ENCODE measurements around the gene VWA7. TPM values are rescaled to one million over a fixed set of nuclear protein-coding genes. Genes with fewer than 3 reads are reported as not detected.
A peak's percentile ranks its signal among the peaks of the same experiment; 100 is the strongest.

The VWA7 gene
- total and polyA plus RNA-seq, 4 donors = 2.2 to 14.2 (median 5.7) TPM

DNA sequence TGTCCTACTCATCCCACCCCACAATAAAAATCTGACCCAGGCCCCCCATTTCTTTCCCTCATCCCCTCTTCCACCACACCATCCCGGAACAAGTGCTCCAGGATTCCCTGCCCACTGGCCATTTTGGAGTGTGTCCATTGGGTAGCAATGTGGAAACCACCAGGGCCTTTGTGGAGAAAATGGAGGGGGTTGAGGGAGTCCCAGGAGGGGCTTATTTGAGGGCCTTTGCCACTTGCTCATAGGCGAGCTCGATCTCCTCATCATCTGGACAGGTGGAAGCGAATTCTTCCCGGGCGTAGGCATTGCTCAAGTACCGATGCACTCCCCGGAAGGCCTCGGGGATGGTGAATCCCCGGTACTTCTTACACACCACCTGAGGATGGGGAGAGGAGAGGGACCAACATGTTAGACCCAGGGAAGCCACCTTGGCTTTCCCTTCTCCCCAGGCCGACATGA is 46.5 kb downstream of the VWA7 start:
- Histone ChIP-seq H3K27me3 (ENCODE audit: control insufficient read depth in 3 of 3, insufficient read depth in 3 of 3, low read length in 2 of 3) (no peaks in the 10 kb centered on the region), H3K4me3 (no peak overlapping the region), H3K4me1 (ENCODE audit: control insufficient read depth in 5 of 5, insufficient read depth in 5 of 5, low read length in 5 of 5) (peaks cover 0 to 25% (median 7%) of the 10 kb centered on the region in 5 donors), H3K27ac (ENCODE audit: low read depth in 1 of 2, low read length in 1 of 2) (peak overlapping the region; percentile 90 to 93), H3K9ac (ENCODE audit: insufficient read depth in 1 of 2, low read length in 2 of 2) (no peak overlapping the region), H3K36me3 (ENCODE audit: control insufficient read depth in 4 of 4, insufficient read depth in 4 of 4, low read length in 4 of 4) (peaks cover 9 to 47% (median 35%) of the 10 kb centered on the region in 4 donors), H3K9me3 (ENCODE audit: control insufficient read depth in 4 of 4, insufficient read depth in 3 of 4, low read length in 3 of 4) (no peaks in the 10 kb centered on the region)
- DNase-seq = no peak
- no peak for ATAC-seq (ENCODE audit: insufficient read depth, low FRiP score)
- TF ChIP-seq, protein P1, sequence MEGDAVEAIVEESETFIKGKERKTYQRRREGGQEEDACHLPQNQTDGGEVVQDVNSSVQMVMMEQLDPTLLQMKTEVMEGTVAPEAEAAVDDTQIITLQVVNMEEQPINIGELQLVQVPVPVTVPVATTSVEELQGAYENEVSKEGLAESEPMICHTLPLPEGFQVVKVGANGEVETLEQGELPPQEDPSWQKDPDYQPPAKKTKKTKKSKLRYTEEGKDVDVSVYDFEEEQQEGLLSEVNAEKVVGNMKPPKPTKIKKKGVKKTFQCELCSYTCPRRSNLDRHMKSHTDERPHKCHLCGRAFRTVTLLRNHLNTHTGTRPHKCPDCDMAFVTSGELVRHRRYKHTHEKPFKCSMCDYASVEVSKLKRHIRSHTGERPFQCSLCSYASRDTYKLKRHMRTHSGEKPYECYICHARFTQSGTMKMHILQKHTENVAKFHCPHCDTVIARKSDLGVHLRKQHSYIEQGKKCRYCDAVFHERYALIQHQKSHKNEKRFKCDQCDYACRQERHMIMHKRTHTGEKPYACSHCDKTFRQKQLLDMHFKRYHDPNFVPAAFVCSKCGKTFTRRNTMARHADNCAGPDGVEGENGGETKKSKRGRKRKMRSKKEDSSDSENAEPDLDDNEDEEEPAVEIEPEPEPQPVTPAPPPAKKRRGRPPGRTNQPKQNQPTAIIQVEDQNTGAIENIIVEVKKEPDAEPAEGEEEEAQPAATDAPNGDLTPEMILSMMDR (IDR thresholded peaks at IDR 0.05; ENCODE audit: control extremely low read depth, extremely low read depth) = no peak
- WGBS, 2 donors = 91% methylated on average over 11 of the region's 11 CpGs

DNA sequence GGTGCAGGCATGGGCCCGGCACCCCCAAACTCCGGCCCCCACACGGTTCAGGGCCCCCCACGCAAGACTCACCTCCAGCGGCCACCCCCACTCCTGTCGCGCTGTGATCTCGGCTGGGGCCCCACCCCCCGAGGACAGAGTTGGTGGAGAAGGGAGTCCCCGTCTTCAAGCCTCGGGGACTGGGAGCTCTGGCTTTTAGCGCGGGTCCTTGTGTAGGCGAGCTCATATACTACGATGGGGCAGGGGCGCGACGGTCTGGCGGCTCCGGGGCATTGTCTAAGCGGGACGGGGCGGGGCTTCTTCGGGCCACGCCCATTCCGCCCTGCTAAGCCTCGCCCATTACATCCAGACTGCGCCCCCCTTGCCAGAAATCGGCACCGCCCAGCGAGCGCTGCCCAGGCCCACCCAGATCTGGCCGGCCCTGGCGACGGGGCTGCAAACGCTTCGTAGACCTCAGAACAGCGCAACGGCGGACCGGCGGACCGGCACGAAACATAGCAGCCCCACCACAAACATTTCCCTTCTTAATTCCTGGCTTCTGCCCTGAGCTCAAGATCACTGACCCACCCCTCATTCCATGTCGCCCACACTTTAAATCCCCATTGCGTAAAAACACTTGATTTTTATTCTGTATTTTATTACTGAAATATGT is 47.0 kb downstream of the VWA7 start:
- H3K27me3 ChIP-seq (ENCODE audit: control insufficient read depth in 3 of 3, insufficient read depth in 3 of 3, low read length in 2 of 3) = no peaks in the 10 kb centered on the region
- H3K27ac ChIP-seq (ENCODE audit: low read depth in 1 of 2, low read length in 1 of 2) = peak overlapping the region; percentile 90 to 93
- peak; percentile 80 for ATAC-seq (ENCODE audit: insufficient read depth, low FRiP score)
- H3K9ac ChIP-seq (ENCODE audit: insufficient read depth in 1 of 2, low read length in 2 of 2) = peak overlapping the region; percentile 70 to 78
- no peaks in the 10 kb centered on the region for H3K9me3 ChIP-seq (ENCODE audit: control insufficient read depth in 4 of 4, insufficient read depth in 3 of 4, low read length in 3 of 4)
- DNase-seq = peak; percentile 97
- TF ChIP-seq, protein P1 (IDR thresholded peaks at IDR 0.05; ENCODE audit: control extremely low read depth, extremely low read depth) = no peak
- peaks cover 0 to 25% (median 7%) of the 10 kb centered on the region in 5 donors for H3K4me1 ChIP-seq (ENCODE audit: control insufficient read depth in 5 of 5, insufficient read depth in 5 of 5, low read length in 5 of 5)
- peaks cover 9 to 47% (median 36%) of the 10 kb centered on the region in 4 donors for H3K36me3 ChIP-seq (ENCODE audit: control insufficient read depth in 4 of 4, insufficient read depth in 4 of 4, low read length in 4 of 4)
- 3 to 4% methylated on average over 37 to 46 of the region's 46 CpGs for WGBS, 2 donors
- peak overlapping the region; percentile 36 for H3K4me3 ChIP-seq

DNA sequence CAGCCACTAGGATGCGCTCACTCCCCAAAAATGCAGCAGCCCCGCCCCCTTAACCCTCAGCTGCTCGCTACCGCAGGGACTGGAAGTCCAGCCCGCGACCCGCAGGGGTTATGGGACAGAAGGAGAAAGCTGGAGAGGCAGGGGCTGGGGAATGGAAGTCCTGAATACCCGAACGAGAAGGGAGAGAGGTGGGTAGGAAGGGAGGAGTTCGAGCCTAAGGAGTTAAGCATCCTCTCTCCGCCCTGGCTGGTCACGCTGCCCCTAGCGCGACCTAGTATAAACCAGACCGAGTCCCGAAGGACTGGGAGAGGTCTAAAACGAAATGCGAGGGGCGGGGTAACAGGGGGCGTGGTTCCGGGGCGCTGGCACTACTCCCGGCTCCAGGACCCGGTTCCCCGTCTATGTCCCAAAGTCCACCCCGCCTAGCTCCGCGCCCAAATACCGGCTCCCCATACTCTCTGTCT is 47.6 kb downstream of the VWA7 start:
- 0 to 1% methylated on average over 29 of the region's 29 CpGs for WGBS, 2 donors
- TF ChIP-seq, protein P1 (IDR thresholded peaks at IDR 0.05; ENCODE audit: control extremely low read depth, extremely low read depth) = peak; percentile 37
- peak overlapping the region; percentile 36 for H3K4me3 ChIP-seq
- H3K9me3 ChIP-seq (ENCODE audit: control insufficient read depth in 4 of 4, insufficient read depth in 3 of 4, low read length in 3 of 4) = no peaks in the 10 kb centered on the region
- H3K4me1 ChIP-seq (ENCODE audit: control insufficient read depth in 5 of 5, insufficient read depth in 5 of 5, low read length in 5 of 5) = peaks cover 0 to 20% (median 7%) of the 10 kb centered on the region in 5 donors
- peak; percentile 94 to 97 (median 95) for DNase-seq
- H3K27ac ChIP-seq (ENCODE audit: low read depth in 1 of 2, low read length in 1 of 2) = peak overlapping the region; percentile 90 to 93
- no peaks in the 10 kb centered on the region for H3K27me3 ChIP-seq (ENCODE audit: control insufficient read depth in 3 of 3, insufficient read depth in 3 of 3, low read length in 2 of 3)
- peaks cover 9 to 47% (median 36%) of the 10 kb centered on the region in 4 donors for H3K36me3 ChIP-seq (ENCODE audit: control insufficient read depth in 4 of 4, insufficient read depth in 4 of 4, low read length in 4 of 4)
- ATAC-seq (ENCODE audit: insufficient read depth, low FRiP score) = peak; percentile 77
- peak overlapping the region; percentile 70 to 78 for H3K9ac ChIP-seq (ENCODE audit: insufficient read depth in 1 of 2, low read length in 2 of 2)

All from lung (tissue), 12 donors.